ENCODE data around the gene TLDC2.
"Not testable (repeated sequence)": the region's sequence is repeated elsewhere in the genome, so short reads cannot be mapped to it uniquely, and the experiment has no call there.

TLDC2 gene

GRCh38 chr20:36871640-36872570 lies 4.0 kb upstream of the TLDC2 start:
- no peak for DNase-seq

GRCh38 chr20:36872852-36873251 lies 3.1 kb upstream of the TLDC2 start:
- DNase-seq: no peak

GRCh38 chr20:36873498-36874189 lies 2.3 kb upstream of the TLDC2 start:
- no peak for DNase-seq

DNA sequence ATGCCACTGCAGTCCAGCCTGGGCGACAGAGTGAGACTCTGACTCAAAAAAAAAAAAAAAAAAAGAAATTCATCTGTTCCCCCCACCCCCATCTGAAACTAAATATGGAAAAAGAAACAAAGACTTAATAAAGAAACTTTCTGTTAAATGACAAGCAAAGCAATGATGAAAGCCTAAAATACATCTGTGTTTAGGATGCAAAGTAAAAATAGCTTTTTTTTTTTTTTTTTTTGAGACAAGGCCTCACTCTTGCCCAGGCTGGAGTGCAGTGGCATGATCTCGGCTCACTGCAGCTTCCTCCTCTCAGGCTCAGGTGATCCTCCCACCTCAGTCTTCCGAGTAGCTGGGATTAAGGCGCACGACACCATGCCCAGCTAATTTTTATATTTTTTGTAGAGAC lies 845 bp upstream of the TLDC2 start:
- not testable (repeated sequence) for DNase-seq

- no peak for DNase-seq
Observed at GRCh38 chr20:36876473-36876833, 515 bp downstream of the TLDC2 start.

GRCh38 chr20:36878941-36879340 lies 3.0 kb downstream of the TLDC2 start:
- DNase-seq: no peak

- no peak for DNase-seq
Observed at GRCh38 chr20:36880741-36881250, 4.9 kb downstream of the TLDC2 start.

DNA sequence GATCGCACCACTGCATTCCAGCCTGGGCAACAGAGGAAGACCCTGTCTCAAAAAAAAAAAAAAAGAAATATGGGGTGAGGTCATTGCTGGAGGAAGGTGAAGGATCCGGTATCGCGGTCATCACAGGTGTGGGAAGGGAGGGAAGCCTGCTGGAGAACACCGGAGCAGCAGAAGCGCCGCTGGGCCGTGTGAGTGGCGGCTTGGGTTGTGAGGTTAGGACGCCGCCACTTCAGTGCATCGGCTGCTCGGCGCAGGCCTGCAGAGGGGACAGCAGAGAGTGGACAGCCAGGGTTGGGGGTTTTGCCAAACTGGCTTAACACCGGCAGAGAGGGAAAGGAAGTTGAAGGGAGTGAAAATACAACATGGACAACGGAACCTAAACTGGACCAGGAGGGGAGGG lies 5.4 kb downstream of the TLDC2 start:
- no peak for DNase-seq

DNA sequence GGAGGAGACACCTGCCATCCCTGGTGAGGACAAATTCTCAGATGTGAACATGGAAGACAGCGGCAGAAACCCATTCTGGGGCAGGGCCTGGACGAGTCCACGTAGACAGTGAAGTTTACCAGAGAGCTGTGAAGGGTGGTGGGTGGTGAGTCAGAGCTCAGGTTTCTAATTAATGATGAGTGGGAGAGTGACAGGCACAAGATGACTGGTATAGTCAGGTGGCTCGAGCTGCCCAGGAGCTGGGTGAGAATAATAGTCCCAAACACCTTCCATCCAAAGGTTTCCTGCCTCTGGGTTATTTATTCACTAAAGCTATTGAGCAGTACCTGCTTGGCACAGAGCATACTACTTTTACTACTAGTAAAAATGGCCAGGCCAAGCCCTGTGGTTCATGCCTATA lies 6.0 kb downstream of the TLDC2 start:
- no peak for DNase-seq

GRCh38 chr20:36883977-36884535 lies 8.1 kb downstream of the TLDC2 start:
- DNase-seq: no peak

DNA sequence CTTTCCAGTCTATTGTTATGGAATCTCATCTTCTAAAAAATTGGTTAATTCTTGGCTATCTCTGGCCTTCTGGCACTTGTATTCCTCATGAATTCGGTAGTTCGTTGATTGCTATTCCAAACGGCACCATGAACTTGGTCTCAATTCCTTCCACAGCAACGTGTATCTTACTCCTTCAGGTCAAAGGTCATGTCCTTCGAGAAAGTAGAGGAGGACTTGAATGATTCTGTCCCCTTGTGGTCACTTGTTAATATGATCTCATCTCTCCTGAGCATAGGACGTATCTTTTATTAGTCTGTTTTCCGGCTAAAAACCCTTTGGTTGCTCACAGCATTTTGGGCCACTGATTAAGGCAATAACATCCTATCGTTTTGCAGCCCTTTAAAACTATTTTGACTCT lies 9.4 kb downstream of the TLDC2 start:
- DNase-seq: no peak

DNA sequence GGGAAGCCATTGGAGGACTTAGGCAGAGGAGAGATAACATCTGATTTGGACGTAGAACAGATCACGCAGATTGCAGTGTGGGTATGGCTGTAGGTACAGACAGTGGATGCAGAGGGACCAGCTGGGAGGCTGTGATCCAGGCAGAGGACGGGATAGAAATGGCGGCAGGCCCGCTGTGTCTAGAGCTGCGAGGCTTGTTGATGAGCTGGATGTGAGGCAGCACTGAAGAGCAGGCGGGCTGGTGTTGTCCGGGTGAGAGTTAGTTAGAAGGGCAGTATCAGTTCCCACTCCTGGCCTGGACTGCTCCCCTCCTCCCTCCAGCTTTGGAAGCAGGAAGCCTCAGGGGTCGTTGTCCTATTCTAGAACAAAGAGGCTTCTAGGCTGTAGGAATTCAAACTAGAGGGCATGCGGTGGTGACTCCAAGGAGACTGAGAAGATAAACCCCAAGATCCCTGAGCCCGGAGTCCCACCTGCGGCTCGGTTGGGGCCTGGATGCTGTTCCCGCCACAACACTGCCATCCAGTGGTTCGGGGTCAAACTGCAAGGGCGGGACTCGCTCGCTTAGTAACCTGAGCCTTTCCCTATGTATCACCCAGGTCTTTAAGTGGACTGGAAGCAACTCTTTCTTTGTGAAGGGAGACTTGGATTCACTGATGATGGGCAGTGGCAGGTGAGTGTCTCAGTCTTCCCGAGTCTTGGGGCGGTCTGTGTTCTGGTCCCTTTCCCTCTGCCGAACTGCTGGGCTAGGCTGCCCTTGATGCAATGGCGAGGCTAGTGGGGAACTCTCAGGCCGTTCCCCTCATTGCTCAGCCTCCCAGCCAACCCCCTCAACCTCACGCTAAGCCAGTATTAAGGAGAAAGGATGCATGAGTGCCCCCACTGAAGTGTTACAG lies 11.2 kb downstream of the TLDC2 start:
- peak; percentile 52 for DNase-seq

- no peak for DNase-seq
Observed at GRCh38 chr20:36887752-36888090, 11.8 kb downstream of the TLDC2 start.

DNA sequence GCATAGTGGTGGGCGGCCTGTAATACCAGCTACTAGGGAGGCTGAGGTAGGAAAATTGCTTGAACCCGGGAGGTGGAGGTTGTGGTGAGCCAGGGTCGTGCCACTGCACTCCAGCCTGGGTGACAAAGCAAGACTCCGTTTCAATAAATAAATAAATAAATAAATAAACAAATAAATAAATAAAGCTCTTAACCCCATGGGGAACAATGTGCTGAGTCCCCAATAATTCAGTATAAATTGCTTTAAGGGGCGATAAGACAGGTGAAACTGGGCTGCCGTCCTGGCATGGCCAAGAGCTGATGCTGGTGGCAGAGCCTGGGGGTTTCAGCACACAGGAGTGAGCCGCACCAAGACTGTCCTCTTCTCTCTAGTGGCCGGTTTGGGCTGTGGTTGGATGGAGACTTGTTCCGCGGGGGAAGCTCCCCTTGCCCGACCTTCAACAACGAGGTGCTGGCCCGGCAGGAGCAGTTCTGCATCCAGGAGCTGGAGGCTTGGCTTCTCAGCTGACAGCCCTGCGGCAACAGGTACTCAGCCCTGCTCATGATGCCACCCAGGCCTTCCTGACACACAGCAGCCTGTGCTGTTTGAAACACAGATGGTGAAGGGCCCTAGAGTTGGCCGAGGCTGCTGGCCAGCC lies 13.1 kb downstream of the TLDC2 start:
- no peak for DNase-seq

- DNase-seq: no peak
Observed at GRCh38 chr20:36890586-36890985, 14.6 kb downstream of the TLDC2 start.

DNA sequence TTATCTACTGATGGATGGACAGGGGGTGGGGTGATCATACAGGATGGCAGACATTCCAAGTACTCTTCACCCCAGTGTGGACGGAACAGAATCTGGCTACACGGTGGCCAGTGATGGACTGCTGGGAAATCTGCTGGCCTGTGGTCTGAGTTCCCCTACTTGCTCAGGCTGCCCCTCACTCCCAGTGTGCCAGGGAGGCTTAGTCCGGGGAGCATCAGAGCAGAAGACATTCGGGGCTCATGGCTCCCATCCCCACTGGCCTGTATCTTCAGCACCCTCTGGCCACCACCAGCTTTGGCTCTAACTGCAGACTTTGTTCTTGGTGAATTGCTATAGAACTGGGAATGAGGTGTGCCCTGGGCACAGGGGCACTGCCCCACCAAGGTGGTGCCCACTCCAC lies 15.3 kb downstream of the TLDC2 start:
- no peak for DNase-seq

GRCh38 chr20:36893801-36894200 lies 17.9 kb downstream of the TLDC2 start:
- no peak for DNase-seq

DNA sequence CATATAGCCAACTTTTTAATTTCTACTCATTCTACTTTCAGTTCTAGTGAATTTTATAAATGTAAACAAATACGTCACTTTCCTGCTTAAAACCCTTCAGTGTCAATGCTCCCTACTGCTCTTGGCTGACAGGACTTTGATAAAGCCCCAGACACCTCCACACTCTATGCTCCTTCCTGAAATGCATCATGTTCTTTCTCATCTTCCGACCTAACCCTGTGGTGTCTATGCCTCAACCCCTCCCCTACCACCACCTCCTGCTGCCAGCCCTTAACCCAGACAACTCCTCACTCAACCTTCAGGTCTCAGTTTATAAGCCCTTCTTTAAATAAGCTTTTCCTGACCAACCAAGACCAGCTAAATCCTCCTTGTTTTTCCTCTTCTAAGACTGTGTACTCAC lies 19.1 kb downstream of the TLDC2 start:
- no peak for DNase-seq

- DNase-seq: no peak
Observed at GRCh38 chr20:36904690-36905089, 28.8 kb downstream of the TLDC2 start.

GRCh38 chr20:36905566-36905965 lies 29.6 kb downstream of the TLDC2 start:
- DNase-seq: not testable (repeated sequence)

- DNase-seq: not testable (repeated sequence)
Observed at GRCh38 chr20:36906086-36906485, 30.1 kb downstream of the TLDC2 start.

DNA sequence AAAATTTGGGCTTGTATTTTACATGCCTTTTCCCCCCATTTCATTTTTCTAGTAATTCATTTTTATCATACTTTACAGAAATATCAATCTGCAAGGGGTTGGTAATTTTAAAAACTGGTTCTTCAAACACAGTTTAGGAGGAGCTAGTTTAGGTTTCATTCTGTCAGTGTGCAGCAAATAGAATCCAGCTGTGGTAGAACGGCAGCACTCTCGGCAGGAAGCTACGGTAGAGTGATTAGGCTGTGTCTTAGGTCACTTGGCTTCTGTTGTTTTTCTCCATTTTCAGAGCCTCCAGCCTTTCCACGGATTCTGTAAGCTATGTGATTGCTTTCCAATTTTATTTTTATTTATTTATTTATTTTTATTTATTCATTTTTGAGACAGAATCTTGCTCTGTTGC lies 32.7 kb downstream of the TLDC2 start:
- DNase-seq: no peak
